K562 (cell line): Measurements from ENCODE around the gene CDRT4. TPM values are rescaled to one million over a fixed set of nuclear protein-coding genes. Genes with fewer than 3 reads are reported as not detected.

Source experiments
- ATAC-seq: fragments of 200-7000 bp; cut with Tn5 transposase; 3 replicates; pipeline ENCODE4 v1.9.1; 2020; ENCODE audit warnings: moderate library complexity
- BruUV-seq: library from RNA; stranded (reverse); fragments of 400-500 nt; replicated peaks from 2 replicates; lab custom pipeline; 2021; lab: Mats Ljungman, UMichigan
- CTCF ChIA-PET: fragments of 300-600 bp; formaldehyde crosslinking; extraction: SDS; loops from one replicate; lab custom pipeline; 2021; ENCODE audit warnings: low intra/inter-chr PET ratio; lab: Yijun Ruan, JAX
- POLR2A ChIA-PET: fragments of 300-600, 350-650 bp; sonication (Branson Sonifier 250); formaldehyde crosslinking; extraction: SDS; loops from one replicate; lab custom pipeline; 2021; ENCODE audit warnings: antibody characterized with exemption, inconsistent platforms; lab: Yijun Ruan, JAX
- DNase-seq, 4 experiments: peaks; one replicate each; pipeline versions ENCODE4 v3.0.0 to v3.0.0-alpha.2; 2011 to 2018; ENCODE audit warnings: low spot score in 3 of 4, mixed read lengths in 3 of 4; ENCODE audit errors: extremely low read depth in 1 of 4
- FAIRE-seq: peaks from 2 replicates; lab custom pipeline; 2011; peaks lifted over from hg19 to GRCh38; lab: Jason Lieb, UNC
- H2AFZ ChIP-seq: 2 replicates; pipeline ENCODE4 v1.6.0; 2011; ENCODE audit warnings: low read depth, low read length, control low read depth, inconsistent platforms
- H3K27ac ChIP-seq: fragments of 200-600 bp; 3 replicates; pipeline ENCODE4 v1.8.0; 2011; ENCODE audit warnings: low read depth, mild to moderate bottlenecking, control low read depth, inconsistent platforms, low read length, moderate library complexity, mixed read lengths; ENCODE audit errors: extremely low read depth
- H3K27me3 ChIP-seq, 2 experiments: fragments of 300-600 bp in 1 of 2; 2 replicates in 1 of 2; 3 replicates in 1 of 2; pipeline versions ENCODE4 v1.6.0 to v1.8.0; 2011; ENCODE audit warnings: inconsistent platforms in 2 of 2, low read length in 2 of 2, mild to moderate bottlenecking in 1 of 2, mixed read lengths in 1 of 2, moderate library complexity in 1 of 2; ENCODE audit not compliant: control insufficient read depth in 2 of 2, insufficient read depth in 2 of 2
- H3K36me3 ChIP-seq: fragments of 300-600 bp; 3 replicates; pipeline ENCODE4 v1.8.0; 2011; ENCODE audit warnings: mild to moderate bottlenecking, low read length, inconsistent platforms; ENCODE audit not compliant: control insufficient read depth, insufficient read depth
- H3K4me1 ChIP-seq, 2 experiments: fragments of 200-600 bp in 1 of 2; replicated peaks in 1 of 2; 2 replicates in 1 of 2; 3 replicates in 1 of 2; pipeline versions ENCODE4 v1.5.1 to v1.8.0; 2011; ENCODE audit warnings: inconsistent platforms in 2 of 2, low read length in 2 of 2, mild to moderate bottlenecking in 1 of 2, mixed read lengths in 1 of 2, moderate library complexity in 1 of 2; ENCODE audit not compliant: control insufficient read depth in 2 of 2, insufficient read depth in 2 of 2
- H3K4me2 ChIP-seq: 2 replicates; pipeline ENCODE4 v1.6.1; 2011; ENCODE audit warnings: low read length, control low read depth, inconsistent platforms, mixed read lengths; ENCODE audit not compliant: insufficient read depth
- H3K4me3 ChIP-seq: fragments of 200-600 bp; sonication (generic), shearing (Covaris generic); 2 replicates; pipeline ENCODE4 v1.5.1; 2016; ENCODE audit warnings: control low read depth, inconsistent platforms
- H3K79me2 ChIP-seq: fragments of 200-600 bp; 3 replicates; pipeline ENCODE4 v1.8.0; 2011; ENCODE audit warnings: low read length, inconsistent platforms; ENCODE audit not compliant: control insufficient read depth, insufficient read depth
- H3K9ac ChIP-seq, 2 experiments: 2 replicates each; pipeline versions ENCODE4 v1.6.0 to v1.6.1; 2011; ENCODE audit warnings: low read depth in 2 of 2, low read length in 2 of 2, control low read depth in 1 of 2, inconsistent platforms in 1 of 2, mild to moderate bottlenecking in 1 of 2, mixed read lengths in 1 of 2; ENCODE audit not compliant: insufficient read depth in 1 of 2
- H3K9me1 ChIP-seq: one replicate; pipeline ENCODE4 v1.6.0; 2011; ENCODE audit warnings: inconsistent platforms, mild to moderate bottlenecking, low read length, moderate library complexity; ENCODE audit not compliant: control insufficient read depth, insufficient read depth
- H3K9me3 ChIP-seq: replicated peaks from 2 replicates; pipeline ENCODE4 v1.5.1; 2011; ENCODE audit warnings: low read depth, low read length, inconsistent platforms; ENCODE audit not compliant: control insufficient read depth, insufficient read depth
- H4K20me1 ChIP-seq: replicated peaks from 2 replicates; pipeline ENCODE4 v1.6.1; 2011; ENCODE audit warnings: low read length, inconsistent platforms, mixed read lengths; ENCODE audit not compliant: control insufficient read depth, insufficient read depth
- FOSL1 ChIP-seq: fragments of 200-800 bp; sonication (Bioruptor generic); conservative IDR thresholded peaks from 2 replicates; pipeline ENCODE4 v1.6.1; 2016; ENCODE audit warnings: missing genetic modification characterization, missing compliant biosample characterization
- HDAC3 ChIP-seq: fragments of 450-650 bp; IDR thresholded peaks from 2 replicates; pipeline ENCODE4 v1.6.1; 2018; ENCODE audit warnings: borderline replicate concordance, mild to moderate bottlenecking, moderate library complexity; ENCODE audit not compliant: partially characterized antibody
- NR4A1 ChIP-seq, 2 experiments: fragments of 250-450 bp in 1 of 2; fragments of 450-650 bp in 1 of 2; sonication (Bioruptor Pico) in 1 of 2; IDR thresholded peaks; 2 replicates each; pipeline versions ENCODE4 v1.4.0 to v1.6.1; 2016 to 2020; ENCODE audit warnings: mild to moderate bottlenecking in 2 of 2, missing compliant biosample characterization in 1 of 2, missing genetic modification characterization in 1 of 2, moderate library complexity in 1 of 2
- SAFB ChIP-seq: fragments of 200-400 bp; formaldehyde crosslinking; IDR thresholded peaks from 2 replicates; pipeline ENCODE4 v1.6.1; 2017; ENCODE audit warnings: low read depth, low read length, borderline replicate concordance
- SMAD2 ChIP-seq: fragments of 150-350 bp; IDR thresholded peaks from 2 replicates; pipeline ENCODE4 v1.6.1; 2014; ENCODE audit warnings: low read depth, mild to moderate bottlenecking, low read length
- SREBF2 ChIP-seq: sonication (generic); formaldehyde crosslinking; IDR thresholded peaks from 2 replicates; pipeline ENCODE4 v1.4.0; 2020; ENCODE audit warnings: mild to moderate bottlenecking, missing genetic modification reagents
- SRSF7 ChIP-seq: fragments of 200-400 bp; formaldehyde crosslinking; optimal IDR thresholded peaks from 2 replicates; pipeline ENCODE3; 2017; ENCODE audit warnings: mild to moderate bottlenecking, low read depth, low read length
- TBL1XR1 ChIP-seq, 2 experiments: IDR thresholded peaks; 2 replicates each; pipeline ENCODE4 v1.6.1; 2012; ENCODE audit warnings: improper control_type of control experiment in 2 of 2, low read length in 2 of 2, mild to moderate bottlenecking in 1 of 2
- TBP ChIP-seq: optimal IDR thresholded peaks from 2 replicates; pipeline ENCODE3; 2011; ENCODE audit warnings: low read depth, low read length, improper control_type of control experiment
- TGIF2 ChIP-seq: sonication (generic); formaldehyde crosslinking; IDR thresholded peaks from 2 replicates; pipeline ENCODE4 v1.8.1; 2022; ENCODE audit warnings: mild to moderate bottlenecking, missing genetic modification reagents, moderate library complexity
- ZNF253 ChIP-seq: fragments of 250-450 bp; sonication (Bioruptor Pico); conservative IDR thresholded peaks from 2 replicates; pipeline ENCODE4 v1.6.1; 2021; ENCODE audit warnings: mild to moderate bottlenecking
- WGBS: fragments of 100-300 bp; shearing (Covaris generic); methylation state at CpG from one replicate; pipeline ENCODE4 v1.1.6; 2016; ENCODE audit warnings: low coverage, mixed read lengths; ENCODE audit not compliant: insufficient coverage; ENCODE audit errors: missing lambda C conversion rate; 5-methylcytosine and 5-hydroxymethylcytosine counted together
- in situ Hi-C: fragments of 300-500 bp; cut with MboI; formaldehyde crosslinking; loops from 4 replicates; pipeline ENCODE4 v1.15.0; 2018; ENCODE audit warnings: inconsistent platforms, mixed read lengths
- intact Hi-C: fragments of 100-400 bp; cut with micrococcal nuclease; formaldehyde crosslinking; loops from 2 replicates; pipeline ENCODE4 v1.14.2; 2022
- polyA plus RNA-seq, 8 experiments: library from polyadenylated mRNA; depleted of rRNA in 4 of 8; stranded (reverse) in 5 of 8; unstranded in 3 of 8; fragments of >200 nt; fragmentation: Nextera tagmentation in 2 of 8; fragmentation: Illumina TruSeq in 1 of 8; extraction: Ambion mirVana in 2 of 8; extraction: Trizol in 1 of 8; gene quantifications; 2 replicates each; pipeline versions ENCODE4 v1.2.1 to v1.2.3, GENCODE V29; 2011 to 2014; ENCODE audit warnings: inconsistent platforms in 1 of 8, missing spikeins in 1 of 8
- total RNA-seq, 7 experiments: library from RNA; depleted of rRNA in 6 of 7; stranded (reverse); fragments of >200 nt in 6 of 7; fragmentation: Illumina TruSeq in 2 of 7; extraction: Trizol in 2 of 7; gene quantifications; 2 replicates each; pipeline versions ENCODE4 v1.2.1 to v1.2.3, GENCODE V29; 2011 to 2021; ENCODE audit warnings: low replicate concordance in 1 of 7
- TF ChIP-seq, protein P1 (sequence below), 2 experiments: fragments of 450-650 bp in 1 of 2; sonication (generic) in 1 of 2; formaldehyde crosslinking in 1 of 2; IDR thresholded peaks in 1 of 2; conservative IDR thresholded peaks in 1 of 2; 2 replicates each; pipeline versions ENCODE4 v1.6.1 to v1.8.1; 2016 to 2023; ENCODE audit warnings: mild to moderate bottlenecking in 2 of 2, moderate library complexity in 2 of 2, inconsistent platforms in 1 of 2, missing genetic modification reagents in 1 of 2

CDRT4 gene
- total and polyA plus RNA-seq, 9 of the 15 experiments (the other 6 are each of a cell fraction or from before 2014, with no cell fraction given), result 1.7 to 6.4 (median 3.5) TPM

DNA sequence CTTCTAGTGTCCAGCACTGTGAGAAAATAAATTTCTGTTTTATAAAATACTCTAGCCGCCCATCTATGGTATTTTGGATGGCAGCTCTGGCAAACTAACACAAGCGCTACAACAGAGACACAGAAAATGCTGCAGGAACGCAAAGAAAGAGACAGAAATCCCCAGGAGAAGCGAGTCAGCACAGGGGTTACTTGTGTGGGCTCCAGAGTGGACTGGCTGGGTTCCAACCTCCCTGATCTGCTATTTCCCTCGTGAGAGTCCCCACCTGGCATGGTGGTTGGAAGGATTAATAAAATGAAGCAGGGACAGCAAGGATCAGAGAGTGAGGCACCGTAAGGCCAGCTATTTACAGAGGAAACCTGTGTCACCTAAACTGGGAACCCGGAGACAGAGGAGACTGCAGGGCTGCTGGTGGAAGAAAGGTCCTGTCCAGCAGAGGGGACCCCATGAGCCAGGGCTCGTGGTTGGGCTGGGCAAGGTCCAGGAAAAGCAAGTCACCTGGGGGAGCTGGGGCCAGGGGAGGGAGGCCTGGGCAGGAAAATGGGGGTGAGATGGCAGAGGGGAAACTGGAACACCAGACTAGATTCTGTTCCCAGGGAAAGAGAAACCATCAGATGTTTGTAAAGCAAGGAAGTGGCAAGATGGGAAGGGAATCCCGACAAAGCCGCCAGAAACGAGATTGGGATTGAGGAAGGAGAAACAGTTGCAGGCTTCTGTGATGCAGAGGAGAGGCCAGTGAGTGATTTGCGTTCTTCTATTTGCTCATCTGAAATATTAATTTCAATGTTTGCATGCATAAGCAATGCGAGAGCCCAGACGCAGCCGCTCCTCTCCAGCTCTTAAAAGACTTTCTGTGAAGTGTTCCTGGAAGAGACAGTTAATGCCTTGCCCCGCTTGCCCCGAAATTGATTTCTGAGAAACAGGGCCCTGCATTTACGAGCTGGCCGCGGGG is 63.0 kb downstream of the CDRT4 start:
- ChIA-PET POLR2A (interaction anchor here (0.6 to 1.1 kb wide), 2 partner anchors 9 to 21 kb away, joined by 3 read pairs; no protein-coding TSS in a partner anchor), CTCF (no interaction called here)

DNA sequence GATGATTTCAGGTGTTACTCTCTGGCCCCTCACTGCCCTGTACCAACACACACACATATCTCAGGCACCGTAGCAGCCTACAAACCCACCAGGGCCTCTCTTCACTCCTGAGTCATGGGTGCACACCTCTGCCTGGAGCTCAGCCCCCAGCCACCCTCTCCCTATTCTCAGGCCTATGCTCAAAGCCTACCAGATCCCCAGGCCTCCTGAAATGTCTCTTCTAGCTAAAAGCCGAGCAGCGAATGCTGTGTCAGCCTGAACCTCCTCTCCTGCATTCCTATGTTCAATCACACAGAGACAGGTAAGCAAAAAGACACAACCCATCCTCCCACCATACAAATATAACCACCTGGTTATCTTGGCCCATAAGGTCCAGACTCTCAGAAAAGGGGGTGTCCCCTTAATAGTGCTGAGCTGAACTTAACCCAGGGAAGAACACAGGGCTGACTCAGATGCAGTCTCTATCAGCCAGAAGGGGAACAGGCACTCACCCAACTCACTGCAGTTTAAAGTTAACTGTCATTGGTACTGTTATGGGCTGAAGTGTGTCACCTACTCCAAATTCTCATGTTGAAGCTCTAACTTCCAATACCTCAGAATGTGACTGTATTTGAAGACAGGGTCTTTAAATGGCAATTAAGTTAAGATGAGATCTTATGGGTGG is 64.0 kb downstream of the CDRT4 start:
- intact Hi-C loops, result no loop called here
- no peaks in the 10 kb centered on the region; a peak in 1 of 5 replicates for H3K4me1 ChIP-seq
- BruUV-seq, result no TSS peak
- TF ChIP-seq TBL1XR1 (IDR thresholded peaks at IDR 0.05; ENCODE audit: low read length in 2 of 2), result no peak
- TF ChIP-seq TGIF2 (CRISPR knock-in tag), result no peak
- no peak for TF ChIP-seq NR4A1 (CRISPR knock-in tag; IDR thresholded peaks at IDR 0.05)
- no peak for TF ChIP-seq NR4A1 (tag; IDR thresholded peaks at IDR 0.05)
- TF ChIP-seq SREBF2, result no peak
- TF ChIP-seq SRSF7, result no peak
- no peak for TF ChIP-seq SAFB
- TF ChIP-seq SMAD2, result no peak
- no peak for TF ChIP-seq TBP
- TF ChIP-seq, protein P1, sequence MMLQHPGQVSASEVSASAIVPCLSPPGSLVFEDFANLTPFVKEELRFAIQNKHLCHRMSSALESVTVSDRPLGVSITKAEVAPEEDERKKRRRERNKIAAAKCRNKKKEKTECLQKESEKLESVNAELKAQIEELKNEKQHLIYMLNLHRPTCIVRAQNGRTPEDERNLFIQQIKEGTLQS (IDR thresholded peaks at IDR 0.05), result no peak
- TF ChIP-seq, protein P1 (CRISPR knock-in tag; conservative IDR thresholded peaks at IDR 0.05), result no peak
- TF ChIP-seq FOSL1 (tag), result no peak

More for the DNA sequence above, 63.0 kb downstream of the CDRT4 start:
- H3K79me2 ChIP-seq, result no peaks in the 10 kb centered on the region
- no peaks in the 10 kb centered on the region for H3K9me1 ChIP-seq
- H3K4me1 ChIP-seq, result no peaks in the 10 kb centered on the region; a peak in 1 of 5 replicates
- in situ Hi-C loops (no loop called here), intact Hi-C loops (no loop called here)
- H3K9me3 ChIP-seq, result no peaks in the 10 kb centered on the region
- TF ChIP-seq ZNF253 (CRISPR knock-in tag), result no peak
- TF ChIP-seq HDAC3, result no peak
- no peaks in the 10 kb centered on the region for H3K36me3 ChIP-seq
- H3K4me3 ChIP-seq, result no peak overlapping the region
- no peaks in the 10 kb centered on the region for H4K20me1 ChIP-seq
- DNase-seq (no peak), ATAC-seq (no peak), FAIRE-seq (no peak)
- H3K9ac ChIP-seq, result no peak overlapping the region
- H3K27ac ChIP-seq, result no peak overlapping the region
- no peak overlapping the region for H2AFZ ChIP-seq
- peaks cover 11 to 52% of the 10 kb centered on the region in 2 experiments; a peak in 3 of 5 replicates for H3K27me3 ChIP-seq
- 3% methylated on average over 17 of the region's 20 CpGs for WGBS
- H3K4me2 ChIP-seq, result no peak overlapping the region
- BruUV-seq, result no TSS peak

More for the DNA sequence above, 64.0 kb downstream of the CDRT4 start:
- Histone ChIP-seq H3K79me2 (no peaks in the 10 kb centered on the region), H3K27me3 (peaks cover 11 to 50% of the 10 kb centered on the region in 2 experiments; a peak in 4 of 5 replicates), H4K20me1 (no peaks in the 10 kb centered on the region), H3K36me3 (no peaks in the 10 kb centered on the region), H3K4me2 (no peak overlapping the region), H3K4me3 (no peak overlapping the region), H3K9me1 (no peaks in the 10 kb centered on the region), H3K9me3 (no peaks in the 10 kb centered on the region), H3K9ac (no peak overlapping the region), H2AFZ (no peak overlapping the region), H3K27ac (no peak overlapping the region)
- FAIRE-seq, result no peak
- no peak for DNase-seq
- no peak for ATAC-seq
- ChIA-PET CTCF (no interaction called here), POLR2A (no interaction called here)
- in situ Hi-C loops, result no loop called here
- WGBS, result 3% methylated on average over 3 of the region's 3 CpGs
